GM23338 (cell line): ENCODE measurements around the gene NCKAP1.

Experiments used
- CREB1 ChIP-seq: fragments of 250-450 bp; sonication (Bioruptor Pico); IDR thresholded peaks from 2 replicates; pipeline ENCODE4 v1.5.0; 2020; ENCODE audit warnings: low read depth, mild to moderate bottlenecking, moderate library complexity
- EZH2 ChIP-seq: fragments of 200-600 bp; sonication (generic); IDR thresholded peaks from one replicate; pipeline ENCODE4 v1.8.0; 2017; ENCODE audit warnings: antibody characterized with exemption, mild to moderate bottlenecking, low read depth; ENCODE audit not compliant: unreplicated experiment
- EZH2phosphoT487 ChIP-seq: fragments of 200-600 bp; sonication (generic); IDR thresholded peaks from one replicate; pipeline ENCODE4 v1.8.1; 2018; ENCODE audit warnings: antibody characterized with exemption; ENCODE audit not compliant: unreplicated experiment
- JUNB ChIP-seq: IDR thresholded peaks from one replicate; pipeline ENCODE4 v1.6.1; 2016; ENCODE audit warnings: antibody characterized with exemption; ENCODE audit not compliant: unreplicated experiment
- NANOG ChIP-seq: IDR thresholded peaks from 2 replicates; pipeline ENCODE4 v1.6.1; 2016; ENCODE audit warnings: antibody characterized with exemption, borderline replicate concordance
- POLR2AphosphoS5 ChIP-seq: IDR thresholded peaks from 2 replicates; pipeline ENCODE4 v1.6.1; 2016; ENCODE audit warnings: antibody characterized with exemption, low read depth
- STAT1 ChIP-seq: IDR thresholded peaks from one replicate; pipeline ENCODE4 v1.6.1; 2016; ENCODE audit warnings: antibody characterized with exemption; ENCODE audit not compliant: unreplicated experiment
- ZNF114 ChIP-seq: fragments of 250-450 bp; sonication (Bioruptor Pico); IDR thresholded peaks from 2 replicates; pipeline ENCODE4 v1.5.0; 2020; ENCODE audit warnings: mild to moderate bottlenecking, moderate library complexity
- ZNF331 ChIP-seq: fragments of 250-450 bp; sonication (Bioruptor Pico); IDR thresholded peaks from 2 replicates; pipeline ENCODE4 v1.5.0; 2020; ENCODE audit warnings: low read depth, mild to moderate bottlenecking, moderate library complexity
- TF ChIP-seq, protein P1 (sequence below): IDR thresholded peaks from one replicate; pipeline ENCODE4 v1.6.1; 2018; ENCODE audit warnings: antibody characterized with exemption; ENCODE audit not compliant: unreplicated experiment
- TF ChIP-seq, protein P2 (sequence below), 2 experiments: fragments of 200-600 bp in 1 of 2; sonication (generic) in 1 of 2; conservative IDR thresholded peaks; 2 replicates each; pipeline versions ENCODE4 v1.5.1 to v1.6.1; 2016 to 2017; ENCODE audit warnings: antibody characterized with exemption in 2 of 2, low read depth in 2 of 2, mild to moderate bottlenecking in 2 of 2, moderate library complexity in 1 of 2
- TF ChIP-seq, protein P3 (sequence below): IDR thresholded peaks from 2 replicates; pipeline ENCODE4 v1.6.1; 2016; ENCODE audit warnings: antibody characterized with exemption

DNA sequence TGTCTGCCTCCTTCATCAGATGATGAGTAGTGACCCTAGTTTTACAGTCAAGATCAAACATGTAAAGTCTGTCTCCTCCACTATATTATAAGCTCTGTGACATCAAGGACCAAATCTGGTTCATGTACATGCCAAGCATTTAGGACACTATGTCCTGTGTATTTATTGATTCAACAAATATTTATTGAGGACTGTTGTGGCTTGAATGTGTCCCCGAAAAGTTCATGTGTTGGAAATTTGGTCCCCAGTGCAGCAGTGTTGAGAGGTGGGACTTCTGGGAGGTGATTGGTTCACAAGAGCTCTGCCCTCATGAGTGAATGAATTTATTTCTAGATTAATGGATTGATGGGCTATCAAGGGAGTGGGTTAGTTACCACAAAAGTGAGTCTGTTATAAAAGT is 125.2 kb downstream of the NCKAP1 start:
- TF ChIP-seq EZH2 (no peak), EZH2phosphoT487 (no peak), POLR2AphosphoS5 (no peak), CREB1 (no peak), JUNB (no peak), STAT1 (no peak), NANOG (no peak), ZNF114 (CRISPR knock-in tag) (no peak), ZNF331 (CRISPR knock-in tag) (no peak)
- TF ChIP-seq, protein P1, sequence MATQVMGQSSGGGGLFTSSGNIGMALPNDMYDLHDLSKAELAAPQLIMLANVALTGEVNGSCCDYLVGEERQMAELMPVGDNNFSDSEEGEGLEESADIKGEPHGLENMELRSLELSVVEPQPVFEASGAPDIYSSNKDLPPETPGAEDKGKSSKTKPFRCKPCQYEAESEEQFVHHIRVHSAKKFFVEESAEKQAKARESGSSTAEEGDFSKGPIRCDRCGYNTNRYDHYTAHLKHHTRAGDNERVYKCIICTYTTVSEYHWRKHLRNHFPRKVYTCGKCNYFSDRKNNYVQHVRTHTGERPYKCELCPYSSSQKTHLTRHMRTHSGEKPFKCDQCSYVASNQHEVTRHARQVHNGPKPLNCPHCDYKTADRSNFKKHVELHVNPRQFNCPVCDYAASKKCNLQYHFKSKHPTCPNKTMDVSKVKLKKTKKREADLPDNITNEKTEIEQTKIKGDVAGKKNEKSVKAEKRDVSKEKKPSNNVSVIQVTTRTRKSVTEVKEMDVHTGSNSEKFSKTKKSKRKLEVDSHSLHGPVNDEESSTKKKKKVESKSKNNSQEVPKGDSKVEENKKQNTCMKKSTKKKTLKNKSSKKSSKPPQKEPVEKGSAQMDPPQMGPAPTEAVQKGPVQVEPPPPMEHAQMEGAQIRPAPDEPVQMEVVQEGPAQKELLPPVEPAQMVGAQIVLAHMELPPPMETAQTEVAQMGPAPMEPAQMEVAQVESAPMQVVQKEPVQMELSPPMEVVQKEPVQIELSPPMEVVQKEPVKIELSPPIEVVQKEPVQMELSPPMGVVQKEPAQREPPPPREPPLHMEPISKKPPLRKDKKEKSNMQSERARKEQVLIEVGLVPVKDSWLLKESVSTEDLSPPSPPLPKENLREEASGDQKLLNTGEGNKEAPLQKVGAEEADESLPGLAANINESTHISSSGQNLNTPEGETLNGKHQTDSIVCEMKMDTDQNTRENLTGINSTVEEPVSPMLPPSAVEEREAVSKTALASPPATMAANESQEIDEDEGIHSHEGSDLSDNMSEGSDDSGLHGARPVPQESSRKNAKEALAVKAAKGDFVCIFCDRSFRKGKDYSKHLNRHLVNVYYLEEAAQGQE, result no peak
- TF ChIP-seq, protein P2, sequence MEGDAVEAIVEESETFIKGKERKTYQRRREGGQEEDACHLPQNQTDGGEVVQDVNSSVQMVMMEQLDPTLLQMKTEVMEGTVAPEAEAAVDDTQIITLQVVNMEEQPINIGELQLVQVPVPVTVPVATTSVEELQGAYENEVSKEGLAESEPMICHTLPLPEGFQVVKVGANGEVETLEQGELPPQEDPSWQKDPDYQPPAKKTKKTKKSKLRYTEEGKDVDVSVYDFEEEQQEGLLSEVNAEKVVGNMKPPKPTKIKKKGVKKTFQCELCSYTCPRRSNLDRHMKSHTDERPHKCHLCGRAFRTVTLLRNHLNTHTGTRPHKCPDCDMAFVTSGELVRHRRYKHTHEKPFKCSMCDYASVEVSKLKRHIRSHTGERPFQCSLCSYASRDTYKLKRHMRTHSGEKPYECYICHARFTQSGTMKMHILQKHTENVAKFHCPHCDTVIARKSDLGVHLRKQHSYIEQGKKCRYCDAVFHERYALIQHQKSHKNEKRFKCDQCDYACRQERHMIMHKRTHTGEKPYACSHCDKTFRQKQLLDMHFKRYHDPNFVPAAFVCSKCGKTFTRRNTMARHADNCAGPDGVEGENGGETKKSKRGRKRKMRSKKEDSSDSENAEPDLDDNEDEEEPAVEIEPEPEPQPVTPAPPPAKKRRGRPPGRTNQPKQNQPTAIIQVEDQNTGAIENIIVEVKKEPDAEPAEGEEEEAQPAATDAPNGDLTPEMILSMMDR (conservative IDR thresholded peaks at IDR 0.05; ENCODE audit: low read depth in 2 of 2), result no peak
- TF ChIP-seq, protein P3, sequence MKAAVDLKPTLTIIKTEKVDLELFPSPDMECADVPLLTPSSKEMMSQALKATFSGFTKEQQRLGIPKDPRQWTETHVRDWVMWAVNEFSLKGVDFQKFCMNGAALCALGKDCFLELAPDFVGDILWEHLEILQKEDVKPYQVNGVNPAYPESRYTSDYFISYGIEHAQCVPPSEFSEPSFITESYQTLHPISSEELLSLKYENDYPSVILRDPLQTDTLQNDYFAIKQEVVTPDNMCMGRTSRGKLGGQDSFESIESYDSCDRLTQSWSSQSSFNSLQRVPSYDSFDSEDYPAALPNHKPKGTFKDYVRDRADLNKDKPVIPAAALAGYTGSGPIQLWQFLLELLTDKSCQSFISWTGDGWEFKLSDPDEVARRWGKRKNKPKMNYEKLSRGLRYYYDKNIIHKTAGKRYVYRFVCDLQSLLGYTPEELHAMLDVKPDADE, result no peak
